ENCODE data around the gene MSX2. TPM values are rescaled to one million over a fixed set of nuclear protein-coding genes. Genes with fewer than 3 reads are reported as not detected.

The MSX2 gene
- total RNA-seq, result 0.79 and 6.6 TPM in 2 replicates

GRCh38 chr5:174724484-174725260, at the start of gene MSX2:
TSS of gene MSX2 (plus strand) at chr5:174724582. CDS start at chr5:174724660, 78 bp downstream.

All from bronchial smooth muscle cell (primary cell).